Heart left ventricle (tissue), 16 donors: ENCODE measurements around the gene U2AF1L4. TPM values are rescaled to one million over a fixed set of nuclear protein-coding genes. Genes with fewer than 3 reads are reported as not detected.
"Not testable (repeated sequence)": the region's sequence is repeated elsewhere in the genome, so short reads cannot be mapped to it uniquely, and the experiment has no call there.

Experiments
- ATAC-seq, 4 donors: fragments of 200-7000 bp; cut with Tn5 transposase; one replicate each; pipeline ENCODE4 v1.9.1; 2020 to 2022; ENCODE audit warnings: moderate library complexity in 4 of 4, mild to moderate bottlenecking in 3 of 4, moderate number of reproducible peaks in 1 of 4
- DNase-seq, 5 donors: peaks; one replicate each; pipeline ENCODE4 v3.0.0-alpha.2; 2020
- H3K27ac ChIP-seq, 12 donors: fragments of 200-600 bp; sonication (generic) in 4 of 12; one replicate each; pipeline versions ENCODE4 v1.5.0 to v1.8.0; 2016 to 2022; ENCODE audit warnings: mild to moderate bottlenecking in 2 of 12
- H3K27me3 ChIP-seq, 9 donors: fragments of 200-600 bp; sonication (generic) in 2 of 9; one replicate each; pipeline versions ENCODE4 v1.5.1 to v1.8.0; 2016 to 2022; ENCODE audit warnings: mild to moderate bottlenecking in 3 of 9
- H3K36me3 ChIP-seq, 9 donors: fragments of 200-600 bp; sonication (generic) in 2 of 9; one replicate each; pipeline versions ENCODE4 v1.5.0 to v1.8.0; 2018 to 2022; ENCODE audit warnings: mild to moderate bottlenecking in 2 of 9
- H3K4me1 ChIP-seq, 12 donors: fragments of 200-600 bp; sonication (generic) in 4 of 12; one replicate each; pipeline versions ENCODE4 v1.5.0 to v1.8.0; 2016 to 2022; ENCODE audit warnings: mild to moderate bottlenecking in 3 of 12
- H3K4me3 ChIP-seq, 12 donors: fragments of 200-600 bp; sonication (generic) in 4 of 12; one replicate each; pipeline versions ENCODE4 v1.5.0 to v1.8.0; 2017 to 2022; ENCODE audit warnings: mild to moderate bottlenecking in 9 of 12, moderate library complexity in 4 of 12
- H3K9me3 ChIP-seq, 12 donors: fragments of 200-600 bp; sonication (generic) in 4 of 12; one replicate each; pipeline versions ENCODE4 v1.5.0 to v1.8.0; 2016 to 2022; ENCODE audit warnings: mild to moderate bottlenecking in 1 of 12
- CTCF ChIP-seq, 12 donors: fragments of 200-600 bp; sonication (generic) in 4 of 12; IDR thresholded peaks; one replicate each; pipeline versions ENCODE4 v1.5.0 to v1.8.0; 2018 to 2022; ENCODE audit warnings: antibody characterized with exemption in 12 of 12, mild to moderate bottlenecking in 5 of 12
- POLR2A ChIP-seq, 2 donors: fragments of 450-650 bp; IDR thresholded peaks; one replicate each; pipeline ENCODE4 v1.6.1; 2017; ENCODE audit warnings: antibody characterized with exemption in 2 of 2, mild to moderate bottlenecking in 2 of 2, moderate library complexity in 2 of 2
- WGBS, 4 donors: extraction: QIAGEN DNeasy Blood & Tissue Kit in 2 of 4; methylation state at CpG; one replicate each; pipeline versions ENCODE4 v1.1.5 to v1.1.7; 2013 to 2018; 5-methylcytosine and 5-hydroxymethylcytosine counted together
- intact Hi-C, 10 donors: fragments of 100-400 bp; cut with DNase I; formaldehyde crosslinking; loops; one replicate each; pipeline versions ENCODE4 v1.11.1 to v1.14.2; 2022
- polyA plus RNA-seq, 2 donors: library from polyadenylated mRNA; stranded (reverse); fragments of 200-250 nt; gene quantifications; one replicate each; pipeline ENCODE4 v1.2.3, GENCODE V29; 2013
- total RNA-seq, 9 donors: library from RNA; depleted of rRNA in 2 of 9; stranded (reverse); fragments of >200 nt in 2 of 9; fragmentation: NEBNext Ultra II Directional in 3 of 9; extraction: Animal tissue kit (Norgen Biotek cat#: 25700) in 3 of 9; gene quantifications; one replicate each; pipeline versions ENCODE4 v1.1.0 to v1.2.4, GENCODE V29; 2016 to 2023
- donor health status: ischemic (EF 13 %, LVEDD 7.1; RV severe dilation, severe dysfunction).
- donor health status: healthy with polysubstance abuse.
- donor health status: DM: no; HTN: yes; CAD: no.
- donor health status: DM: no; HTN: no; CAD: no.
- donor health status: ischemic (EF 25% LVEDD 6.9; RV normal size, moderate dysfunction).
- donor health status: ischemic (EF 25% LVEDD 5.7; RV mildly dilated, moderate dysfunction).
- donor health status: healthy.
- donor health status: DM: yes; HTN: yes; CAD: no.
- donor health status: ischemic (EF 35%, LVEDD 5.7; RV mildly dilated, moderate dysfunction).
- donor health status: nonischemic (EF 11% LVEDD 7.7; RV severe dilation, severe dysfunction).
- donor health status: DM: yes; HTN: yes; CAD: no.
- donor health status: PGD.
- donor health status: ischemic (EF 29% LVEDD 5.4; RV normal size, mild dysfunction).
- donor health status: nonischemic (EF 23%, LVEDD 6.1; RV moderate dilation, normal function).

The U2AF1L4 gene
- total and polyA plus RNA-seq, 11 donors = 7.2 to 32.8 (median 20.9) TPM

GRCh38 chr19:35724560-35724959, 20.7 kb downstream of the U2AF1L4 start:
- no peak overlapping the region for H3K27ac ChIP-seq
- no peaks in the 10 kb centered on the region for H3K9me3 ChIP-seq
- H3K4me3 ChIP-seq = no peak overlapping the region
- H3K4me1 ChIP-seq = peaks cover 0 to 11% (median under 1%) of the 10 kb centered on the region in 12 donors
- ATAC-seq = no peak
- WGBS, 4 donors = 96 to 97% (median 96%) methylated on average over 12 of the region's 12 CpGs
- peaks cover 13 to 98% (median 89%) of the 10 kb centered on the region in 9 donors for H3K36me3 ChIP-seq
- intact Hi-C loops = no loop called here
- H3K27me3 ChIP-seq = no peaks in the 10 kb centered on the region
- no peak for TF ChIP-seq POLR2A (IDR thresholded peaks at IDR 0.05)
- TF ChIP-seq CTCF (IDR thresholded peaks at IDR 0.05) = no peak
- no peak for DNase-seq

- DNase-seq, H3K4me3 ChIP-seq, H3K27me3 ChIP-seq, ATAC-seq, H3K9me3 ChIP-seq, H3K27ac ChIP-seq, intact Hi-C loops: not testable (repeated sequence)
- Histone ChIP-seq H3K36me3 (peaks cover 13 to 96% (median 84%) of the 10 kb centered on the region in 9 donors), H3K4me1 (peaks cover 0 to 15% (median 5%) of the 10 kb centered on the region in 12 donors)
- WGBS, 4 donors = 95 to 97% (median 96%) methylated on average over 7 of the region's 7 CpGs
These were observed 21.1 kb downstream of the U2AF1L4 start for GRCh38 chr19:35724132-35724531.

GRCh38 chr19:35723671-35724070, 21.5 kb downstream of the U2AF1L4 start:
- Histone ChIP-seq H3K27me3 (no peaks in the 10 kb centered on the region), H3K27ac (no peak overlapping the region), H3K4me1 (peaks cover 0 to 20% (median 9%) of the 10 kb centered on the region in 12 donors), H3K9me3 (no peaks in the 10 kb centered on the region), H3K36me3 (peaks cover 8 to 91% (median 80%) of the 10 kb centered on the region in 9 donors), H3K4me3 (no peak overlapping the region)
- intact Hi-C loops = no loop called here
- no peak for ATAC-seq
- WGBS, 4 donors = 94 to 96% (median 95%) methylated on average over 24 of the region's 24 CpGs
- no peak for TF ChIP-seq CTCF (IDR thresholded peaks at IDR 0.05)
- DNase-seq = no peak

- DNase-seq (no peak), ATAC-seq (no peak)
- H3K27ac ChIP-seq = no peak overlapping the region
These were observed 22.3 kb downstream of the U2AF1L4 start for GRCh38 chr19:35722897-35723296.

More at GRCh38 chr19:35722897-35723296, 22.3 kb downstream of the U2AF1L4 start:
- Histone ChIP-seq H3K4me1 (peaks cover 0 to 25% (median 11%) of the 10 kb centered on the region in 12 donors), H3K36me3 (peaks cover 8 to 84% (median 72%) of the 10 kb centered on the region in 9 donors), H3K9me3 (no peaks in the 10 kb centered on the region), H3K4me3 (no peak overlapping the region), H3K27me3 (no peaks in the 10 kb centered on the region)
- TF ChIP-seq POLR2A (IDR thresholded peaks at IDR 0.05) (no peak), CTCF (IDR thresholded peaks at IDR 0.05) (no peak)
- intact Hi-C loops = no loop called here
- WGBS, 4 donors = 87 to 96% (median 95%) methylated on average over 5 to 16 of the region's 16 CpGs
